ENCODE measurements around the gene SUPT20HL2. TPM values are rescaled to one million over a fixed set of nuclear protein-coding genes. Genes with fewer than 3 reads are reported as not detected.

SUPT20HL2 gene
- not detected in 5 replicates for total RNA-seq (2022; extraction: Qiagen RNA extraction)

DNA sequence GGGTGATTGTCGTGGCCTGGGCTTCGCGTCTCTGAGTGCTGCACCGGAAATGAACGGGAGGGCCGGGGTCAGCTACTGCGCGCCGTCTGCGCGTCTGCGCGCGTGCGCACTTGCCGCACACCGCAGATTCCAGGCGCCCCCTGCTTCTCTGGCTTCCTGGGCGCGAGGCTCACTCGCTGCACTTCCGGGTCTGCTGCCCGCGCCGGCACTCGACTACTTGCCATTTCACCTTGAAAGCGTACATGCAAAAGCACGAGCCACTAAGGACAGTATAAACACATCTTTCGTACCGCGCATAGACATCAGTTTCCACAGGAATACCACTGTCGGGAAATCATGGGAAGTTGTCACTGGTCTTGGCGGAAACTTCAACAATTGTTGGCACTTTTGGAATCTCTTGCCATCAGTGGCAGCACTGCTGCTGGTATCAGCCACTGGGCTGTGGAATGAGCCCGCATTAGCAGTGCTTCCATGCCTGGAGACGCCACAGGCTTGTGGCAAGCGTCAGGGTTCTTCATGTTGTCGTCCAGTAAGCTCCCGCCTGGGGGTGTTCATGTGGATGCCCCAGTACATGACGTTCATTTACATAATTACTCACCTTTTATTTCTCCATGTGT, at the start of gene SUPT20HL2:
TSS of gene SUPT20HL2 (minus strand) at position 51 of the 617 bp plus-strand sequence. CDS start 754 bp downstream, outside the sequence.

DNA sequence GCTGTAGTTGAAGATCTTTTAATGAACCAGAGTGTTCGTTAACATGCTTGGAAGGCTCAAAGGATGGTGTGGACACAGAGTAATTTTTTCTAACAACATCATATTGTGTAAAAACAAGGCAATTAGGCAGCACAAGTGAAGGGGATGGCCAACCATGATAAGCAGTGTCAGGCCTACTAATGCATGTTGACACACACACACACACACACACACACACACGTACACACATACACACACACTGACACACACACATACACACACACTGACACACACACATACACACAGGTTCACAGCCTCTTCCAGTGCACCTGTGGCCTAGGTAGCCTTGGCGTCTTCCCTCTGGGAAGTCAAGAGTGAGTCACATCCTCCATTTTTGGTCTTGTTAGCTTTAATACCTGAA, 46.4 kb upstream of the SUPT20HL2 start, which contains the start of gene SUPT20HL1:
TSS of gene SUPT20HL1 (plus strand) at position 368 of the 400 bp plus-strand sequence. CDS start 2,122 bp downstream, outside the sequence.

Other genes with a start within 250 kb of the SUPT20HL2 start
- 7.9 to 11.5 TPM (median 9.0 TPM) in 5 replicates for gene ZFX, start 164.3 kb downstream of the SUPT20HL2 start, total RNA-seq (2022; extraction: Qiagen RNA extraction)
- not detected in 5 replicates for gene SUPT20HL1, start 46.6 kb upstream of the SUPT20HL2 start, total RNA-seq (2022; extraction: Qiagen RNA extraction)
- 4.3 to 4.9 TPM (median 4.8 TPM) in 5 replicates for gene PDK3, start 151.2 kb upstream of the SUPT20HL2 start, total RNA-seq (2022; extraction: Qiagen RNA extraction)

Measured in A549 treated with dexamethasone at 1 μM for 4 hours (cell line).